ENCODE results near the gene AAK1.
"Not testable (repeated sequence)": the region's sequence is repeated elsewhere in the genome, so short reads cannot be mapped to it uniquely, and the experiment has no call there.

The AAK1 gene

GRCh38 chr2:69436596-69436937, 207.0 kb downstream of the AAK1 start:
- DNase-seq: no peak

- no peak for DNase-seq
Measured at GRCh38 chr2:69434753-69435152, 208.8 kb downstream of the AAK1 start.

- DNase-seq: no peak
Measured at GRCh38 chr2:69429491-69430183, 213.9 kb downstream of the AAK1 start.

- DNase-seq: no peak
Measured at GRCh38 chr2:69428981-69429380, 214.6 kb downstream of the AAK1 start.

GRCh38 chr2:69424419-69424818, 219.1 kb downstream of the AAK1 start:
- no peak for DNase-seq

- DNase-seq: no peak
Measured at GRCh38 chr2:69422198-69422597, 221.3 kb downstream of the AAK1 start.

GRCh38 chr2:69419111-69419510, 224.4 kb downstream of the AAK1 start:
- DNase-seq: not testable (repeated sequence)

GRCh38 chr2:69416147-69416546, 227.4 kb downstream of the AAK1 start:
- DNase-seq: no peak

All from CD4-positive, alpha-beta T cell treated with Interleukin-17A for 4 hours (primary cell).